Retinal pigment epithelial cell (primary cell): ENCODE measurements around the gene SEZ6L.

Experiments
- DNase-seq: peaks from one replicate; pipeline ENCODE4 v3.0.0-alpha.2; 2010; ENCODE audit warnings: low read depth
- H3K4me3 ChIP-seq: 2 replicates; pipeline ENCODE4 v1.5.1; 2011; ENCODE audit warnings: mild to moderate bottlenecking, low read length, control low read depth, moderate library complexity
- CTCF ChIP-seq: conservative IDR thresholded peaks from 2 replicates; pipeline ENCODE4 v1.5.1; 2011; ENCODE audit warnings: low read depth, low read length, control low read depth, inconsistent platforms

Gene SEZ6L

GRCh38 chr22:26372890-26373289, 203.6 kb downstream of the SEZ6L start:
- TF ChIP-seq CTCF = no peak
- DNase-seq = no peak
- no peak overlapping the region for H3K4me3 ChIP-seq

- H3K4me3 ChIP-seq = no peak overlapping the region
- no peak for DNase-seq
- TF ChIP-seq CTCF = no peak
Observed at GRCh38 chr22:26374391-26375026, 205.2 kb downstream of the SEZ6L start.

GRCh38 chr22:26377170-26377830, 208.0 kb downstream of the SEZ6L start:
- H3K4me3 ChIP-seq = no peak overlapping the region
- TF ChIP-seq CTCF = no peak
- DNase-seq = no peak

GRCh38 chr22:26380072-26380830, 211.0 kb downstream of the SEZ6L start:
- no peak for TF ChIP-seq CTCF
- no peak for DNase-seq
- no peak overlapping the region for H3K4me3 ChIP-seq

GRCh38 chr22:26382782-26383181, 213.5 kb downstream of the SEZ6L start:
- DNase-seq = no peak
- no peak overlapping the region for H3K4me3 ChIP-seq
- no peak for TF ChIP-seq CTCF

- DNase-seq = no peak
- no peak overlapping the region for H3K4me3 ChIP-seq
- TF ChIP-seq CTCF = no peak
Observed at GRCh38 chr22:26383968-26384556, 214.8 kb downstream of the SEZ6L start.
